Superior temporal gyrus (tissue), 1 donor: ENCODE results near the gene MSMO1.
"Not testable (repeated sequence)": the region's sequence is repeated elsewhere in the genome, so short reads cannot be mapped to it uniquely, and the experiment has no call there.

Experiments used
- DNase-seq: peaks from one replicate; pipeline ENCODE4 v3.0.0-alpha.2; 2016; ENCODE audit errors: extremely low spot score

MSMO1 gene

GRCh38 chr4:165327211-165328100 lies at the start of gene MSMO1:
MSMO1 (plus strand) TSS chr4:165327669; CDS start chr4:165333371, 5,702 bp downstream.
- peak; percentile 99 for DNase-seq

GRCh38 chr4:165279531-165279930 lies 47.9 kb upstream of the MSMO1 start:
- not testable (repeated sequence) for DNase-seq

DNA sequence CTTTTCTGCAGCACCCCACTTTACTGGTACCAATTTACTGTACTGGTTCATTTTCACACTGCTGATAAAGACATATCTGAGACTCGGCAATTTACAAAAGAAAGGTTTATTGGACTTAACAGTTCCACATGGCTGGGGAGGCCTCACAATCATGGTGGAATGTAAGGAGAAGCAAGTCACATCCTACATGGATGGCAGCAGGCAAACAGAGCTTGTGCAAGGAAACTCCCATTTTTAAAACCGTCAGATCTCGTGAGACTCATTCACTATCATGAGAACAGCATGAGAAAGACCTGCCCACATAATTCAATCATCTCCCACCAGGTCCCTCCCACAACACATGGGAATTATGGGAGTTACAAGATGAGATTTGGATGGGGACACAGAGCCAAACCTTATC lies 42.8 kb upstream of the MSMO1 start:
- not testable (repeated sequence) for DNase-seq

- not testable (repeated sequence) for DNase-seq
These were observed 40.7 kb upstream of the MSMO1 start for GRCh38 chr4:165286619-165287340.

DNA sequence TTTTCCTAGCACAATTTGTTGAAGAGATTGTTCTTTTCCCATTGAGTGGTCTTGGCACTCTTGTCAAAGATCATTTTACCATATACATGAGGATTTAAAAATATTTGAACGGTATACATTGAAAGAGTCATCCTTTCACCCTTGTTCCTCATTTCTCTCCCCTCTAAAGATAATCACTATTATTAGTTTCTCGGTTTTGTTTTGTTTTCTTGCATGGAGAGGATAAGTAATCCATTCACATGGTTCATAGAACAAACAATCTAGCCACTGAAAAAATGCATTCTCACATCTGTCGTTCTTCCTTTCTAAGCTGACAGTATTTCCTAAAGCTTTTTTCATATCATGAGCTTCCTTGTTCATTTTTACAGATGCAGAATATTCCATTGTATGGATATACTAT lies 39.2 kb upstream of the MSMO1 start:
- DNase-seq, result no peak

GRCh38 chr4:165288639-165289422 lies 38.6 kb upstream of the MSMO1 start:
- no peak for DNase-seq

DNA sequence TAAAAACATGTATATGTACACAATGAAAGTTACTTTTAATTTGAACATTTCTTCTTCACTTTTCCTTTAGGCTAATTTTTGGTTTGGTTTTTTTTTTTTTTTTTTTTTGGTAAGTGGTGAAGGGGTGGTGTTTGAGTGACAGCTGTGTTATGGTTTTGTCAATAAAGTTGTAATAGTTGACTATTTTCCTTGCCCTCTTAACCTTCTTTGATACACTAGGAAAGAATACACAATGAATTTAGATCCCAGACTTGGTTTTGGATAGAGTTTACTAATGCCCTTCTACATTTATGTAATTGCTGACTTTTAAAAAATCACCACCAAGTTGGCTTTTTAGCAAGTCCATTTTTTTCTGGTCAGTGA lies 38.1 kb upstream of the MSMO1 start:
- DNase-seq, result no peak

GRCh38 chr4:165293061-165293460 lies 34.4 kb upstream of the MSMO1 start:
- DNase-seq, result no peak

DNA sequence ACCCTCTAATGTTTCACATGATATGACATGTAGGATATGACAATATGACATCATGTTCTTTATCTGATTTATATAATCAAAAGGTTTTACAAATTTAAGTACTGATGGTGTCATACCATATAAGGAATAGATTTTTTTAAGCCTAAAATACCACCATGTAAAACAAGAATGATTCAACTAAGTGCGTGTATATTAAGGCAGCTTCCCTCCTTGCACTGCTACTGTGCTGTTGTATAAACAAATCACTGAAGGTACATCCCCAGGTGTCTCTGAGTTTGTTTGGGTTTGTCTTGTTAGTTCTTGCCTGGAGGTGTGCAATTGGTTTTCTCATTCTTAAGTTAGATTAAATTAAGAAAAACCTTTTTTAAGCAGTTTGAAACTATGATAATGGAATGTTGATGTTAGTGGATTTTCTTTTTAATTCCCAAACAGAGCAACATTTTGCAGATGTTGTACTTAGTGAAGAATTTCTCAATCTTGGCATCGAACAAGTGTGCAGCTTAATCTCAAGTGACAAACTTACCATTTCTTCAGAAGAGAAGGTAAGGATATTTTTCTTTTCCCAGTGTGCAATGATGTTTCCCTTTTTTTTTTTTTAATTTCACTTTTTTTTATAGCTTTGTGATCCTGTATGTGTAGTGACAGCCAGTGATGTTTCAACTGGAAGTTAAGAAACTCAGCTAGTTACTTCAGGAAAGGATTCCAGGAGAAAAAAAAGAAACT lies 33.4 kb upstream of the MSMO1 start:
- DNase-seq, result no peak

DNA sequence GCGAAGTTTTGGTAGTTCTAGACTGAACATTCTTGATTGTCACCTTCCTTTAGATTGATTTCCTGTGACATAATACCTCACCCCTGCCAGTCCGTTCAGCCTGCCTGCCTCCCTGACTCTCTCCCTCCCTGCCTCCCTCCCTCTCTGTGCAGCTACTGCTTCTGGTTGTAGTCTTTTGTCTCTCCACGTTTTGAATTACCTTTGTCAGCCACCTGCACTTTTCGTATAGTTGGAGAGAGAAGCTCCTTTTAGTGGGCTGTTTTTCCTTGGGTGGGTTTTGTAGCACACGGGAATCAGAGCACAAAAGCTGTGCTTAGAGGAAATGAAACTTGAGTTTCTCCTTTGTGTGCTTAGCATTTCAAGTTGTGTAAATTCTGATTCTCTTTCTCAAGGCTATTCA lies 32.6 kb upstream of the MSMO1 start:
- no peak for DNase-seq

GRCh38 chr4:165297626-165298025 lies 29.8 kb upstream of the MSMO1 start:
- DNase-seq, result no peak

GRCh38 chr4:165299399-165300060 lies 27.9 kb upstream of the MSMO1 start:
- DNase-seq, result no peak

DNA sequence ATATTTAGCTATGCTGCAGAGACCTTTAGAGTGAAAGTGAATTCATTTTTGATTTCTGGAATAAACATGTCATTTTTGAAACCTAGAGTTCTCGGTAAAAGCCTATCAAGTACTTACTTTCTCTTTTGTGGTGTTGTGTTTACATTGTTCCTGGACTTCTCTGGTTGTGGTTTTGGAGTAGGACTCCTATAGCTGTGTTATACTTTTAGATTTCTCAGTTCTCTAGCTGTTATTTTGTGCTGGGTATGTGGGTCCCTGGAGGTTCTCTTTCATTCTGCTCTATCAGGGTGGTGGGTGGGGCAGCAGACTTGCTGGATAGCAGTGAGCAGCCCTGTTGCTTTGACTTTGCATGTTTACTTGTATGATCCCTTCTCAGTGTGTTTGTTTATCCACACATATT lies 25.6 kb upstream of the MSMO1 start:
- no peak for DNase-seq

DNA sequence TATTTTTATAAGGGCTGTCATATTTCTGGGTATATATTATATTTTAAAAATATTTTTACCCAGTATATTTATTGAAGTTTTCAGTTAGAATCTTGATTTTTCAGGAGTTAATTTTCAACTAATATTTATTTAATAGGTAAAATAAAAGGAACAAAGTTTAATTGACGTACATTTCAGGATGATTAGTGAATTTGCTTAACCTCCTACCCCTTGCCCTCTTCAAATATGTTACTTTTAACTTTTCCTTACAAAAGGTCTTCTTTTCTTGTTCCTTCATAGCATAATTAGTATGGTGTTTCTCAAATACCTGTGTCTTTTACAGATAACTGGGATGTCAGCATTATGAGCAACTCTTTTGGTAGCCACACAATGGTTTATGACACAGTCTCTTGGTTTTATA lies 24.8 kb upstream of the MSMO1 start:
- DNase-seq, result no peak

DNA sequence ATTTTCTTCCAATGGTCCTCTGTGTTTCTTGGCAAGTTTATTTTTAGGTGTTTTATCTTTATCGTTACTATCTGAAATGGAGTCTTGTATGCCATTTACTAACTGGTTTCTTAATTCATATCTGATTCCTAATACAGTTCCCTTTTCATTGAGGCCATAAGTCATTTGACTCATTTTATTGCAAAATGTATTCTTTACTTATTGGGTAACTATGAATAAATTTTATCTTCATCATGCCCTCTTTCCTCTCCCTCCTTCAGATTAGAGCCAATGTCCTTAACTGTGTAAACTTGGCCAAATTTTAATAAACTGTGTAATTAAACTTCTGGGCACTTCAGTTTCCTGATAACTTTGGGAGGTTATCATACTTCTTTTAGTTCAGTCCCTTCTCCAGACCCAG lies 19.3 kb upstream of the MSMO1 start:
- no peak for DNase-seq

GRCh38 chr4:165308606-165309005 lies 18.9 kb upstream of the MSMO1 start:
- DNase-seq, result no peak

DNA sequence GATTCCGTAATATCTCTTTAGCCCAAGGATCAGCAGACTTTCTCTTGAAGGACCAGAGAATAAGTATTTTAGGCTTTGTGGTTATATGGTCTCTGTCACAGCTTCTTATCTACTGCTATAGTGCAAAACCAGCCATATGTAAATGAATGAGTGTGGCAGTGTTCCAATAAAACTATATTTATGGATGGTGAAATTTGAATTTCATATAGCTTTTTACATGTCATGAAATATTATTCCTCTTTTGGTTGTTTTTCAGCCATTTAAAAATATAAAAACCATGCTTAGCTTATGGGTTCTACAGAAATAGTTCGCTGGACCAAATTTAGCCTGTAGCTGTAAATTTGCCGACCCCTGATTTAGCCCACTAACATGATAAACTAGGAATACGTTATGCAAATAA lies 18.0 kb upstream of the MSMO1 start:
- no peak for DNase-seq

DNA sequence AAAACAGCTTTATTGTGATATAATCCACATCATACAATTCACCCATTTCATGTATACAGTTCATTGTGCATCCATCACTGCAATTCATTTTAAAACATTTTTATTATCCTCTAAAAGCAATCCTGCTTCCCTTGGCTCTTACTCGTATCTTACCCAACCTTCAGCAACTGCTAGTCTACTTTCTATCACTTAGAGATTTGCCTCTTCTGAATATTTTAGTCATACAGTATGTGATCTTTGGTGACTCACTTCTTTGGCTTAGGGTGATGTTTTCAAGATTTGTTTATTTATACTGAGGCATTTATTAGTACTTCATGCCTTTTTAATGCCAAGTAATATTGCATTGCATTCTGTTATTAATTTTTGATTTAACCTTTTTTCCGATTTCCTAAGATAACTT lies 15.0 kb upstream of the MSMO1 start:
- DNase-seq, result no peak

- no peak for DNase-seq
These were observed 8.4 kb upstream of the MSMO1 start for GRCh38 chr4:165319030-165319429.

DNA sequence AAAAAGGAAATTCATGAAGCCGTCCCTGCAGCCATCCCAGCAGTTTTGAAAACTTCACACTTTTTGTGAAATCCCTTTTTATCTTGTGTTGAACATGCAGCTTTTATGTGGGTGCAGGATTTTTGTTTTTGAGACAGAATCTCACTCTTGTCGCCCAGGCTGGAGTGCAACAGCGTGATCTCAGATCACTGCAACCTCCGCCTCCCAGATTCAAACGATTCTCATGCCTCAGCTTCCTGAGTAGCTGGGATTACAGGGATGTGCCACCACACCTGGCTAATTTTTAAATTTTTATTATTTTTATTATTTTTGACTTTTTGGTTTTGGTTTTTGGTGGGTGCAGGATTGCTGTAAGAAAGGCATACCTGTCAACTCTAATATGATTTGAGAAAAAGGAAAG lies 8.0 kb upstream of the MSMO1 start:
- DNase-seq, result no peak

DNA sequence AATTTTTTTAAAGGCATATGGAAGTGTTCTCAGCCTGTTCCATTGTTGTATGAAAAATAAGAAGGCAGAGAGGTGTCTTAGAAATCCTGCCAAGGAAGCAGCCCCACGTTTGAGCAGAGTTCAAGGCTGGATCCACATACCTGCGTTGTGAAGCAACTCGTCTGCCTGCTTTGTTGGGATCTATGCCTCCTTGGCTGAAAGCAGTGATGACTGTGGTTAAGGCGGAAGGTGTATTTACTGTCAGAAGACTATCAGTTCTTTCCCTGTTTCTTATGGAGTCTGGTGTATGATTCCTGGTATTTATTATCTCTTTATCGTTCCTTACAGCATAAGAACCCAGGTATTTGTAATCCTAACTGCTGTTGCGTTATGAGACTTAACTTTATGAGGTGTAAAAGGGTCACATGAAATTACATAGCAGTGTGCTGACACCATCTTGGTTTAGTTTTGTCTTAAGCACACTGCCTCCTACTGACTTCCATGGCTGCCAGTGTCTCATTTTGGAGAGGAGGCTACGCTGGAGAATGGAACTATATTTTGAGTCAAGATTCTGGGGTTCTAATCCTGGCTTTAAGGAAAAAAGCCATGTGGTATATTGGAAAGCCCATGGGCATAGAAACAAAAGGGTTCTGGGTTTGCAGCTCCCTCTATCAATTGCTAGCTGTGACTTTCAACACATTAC lies 3.1 kb upstream of the MSMO1 start:
- no peak for DNase-seq
